H1 (cell line): ENCODE data around the gene MPPE1. TPM values are rescaled to one million over a fixed set of nuclear protein-coding genes. Genes with fewer than 3 reads are reported as not detected.

Source experiments
- BCL11A ChIP-seq, 2 experiments: IDR thresholded peaks; one replicate each; pipeline ENCODE4 v1.6.1; 2011; ENCODE audit warnings: low read depth in 2 of 2, low read length in 2 of 2, mild to moderate bottlenecking in 2 of 2
- polyA plus RNA-seq, 7 experiments: library from polyadenylated mRNA; depleted of rRNA in 3 of 7; stranded (reverse) in 5 of 7; unstranded in 2 of 7; fragments of >200 nt in 5 of 7; fragments of 200-250 nt in 2 of 7; gene quantifications; 1 replicate in 5 of 7; 2 replicates in 1 of 7; 4 replicates in 1 of 7; pipeline versions ENCODE4 v1.2.1 to v1.2.3, GENCODE V29; 2011 to 2013; ENCODE audit warnings: missing spikeins in 2 of 7, mixed read lengths in 2 of 7
- total RNA-seq: library from RNA; stranded (reverse); fragmentation: NEBNext Ultra II Directional; extraction: Animal tissue kit (Norgen Biotek cat#: 25700); gene quantifications from 2 replicates; pipeline ENCODE4 v1.2.1, GENCODE V29; 2021

MPPE1 gene
- total and polyA plus RNA-seq, 2 of the 8 experiments (the other 6 are each of a cell fraction or from before 2014, with no cell fraction given) = 13.7 to 20.9 TPM

DNA sequence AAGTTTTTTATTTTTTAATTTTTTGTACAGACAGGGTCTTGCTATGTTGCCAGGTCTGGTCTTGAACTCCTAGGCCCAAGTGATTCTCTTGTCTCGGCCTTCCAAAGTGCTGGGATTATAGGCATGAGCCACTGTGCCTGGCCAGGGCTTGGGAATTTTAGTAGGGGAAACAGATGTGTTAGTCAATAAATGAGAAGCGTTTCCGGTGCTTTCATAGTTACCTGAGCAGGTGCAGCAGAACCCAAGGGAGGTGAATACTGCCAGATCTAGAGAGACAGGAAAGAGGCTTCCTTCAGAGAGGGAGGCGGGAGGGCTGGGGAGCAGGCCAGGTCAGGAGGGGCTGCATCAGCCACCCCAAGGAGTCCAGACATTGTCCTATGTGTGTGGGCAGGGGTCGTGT, 42.7 kb upstream of the MPPE1 start (continued):
- TF ChIP-seq BCL11A (IDR thresholded peaks at IDR 0.05; ENCODE audit: low read depth in 2 of 2, low read length in 2 of 2) = no peak
